GM21737 (cell line): Measurements from ENCODE around the gene FAM177A1.

Experiments used
- ATAC-seq: cut with Tn5 transposase; IDR thresholded peaks from one replicate; pipeline ENCODE4 v1.9.1; 2021; ENCODE audit warnings: mild to moderate bottlenecking, moderate library complexity; ENCODE audit not compliant: unreplicated experiment

The FAM177A1 gene

GRCh38 chr14:35122696-35123387, 76.8 kb downstream of the FAM177A1 start:
- peak; percentile 1 for ATAC-seq

- ATAC-seq: no peak
Observed at GRCh38 chr14:35123388-35123703, 77.3 kb downstream of the FAM177A1 start.

- ATAC-seq: no peak
Observed at GRCh38 chr14:35124127-35124526, 78.1 kb downstream of the FAM177A1 start.
